GM12873 (cell line): ENCODE measurements around the gene FANCE.

Source experiments
- TF ChIP-seq, protein P1 (sequence below): IDR thresholded peaks from 2 replicates; pipeline ENCODE4 v1.5.1; 2012; ENCODE audit warnings: low read depth, mild to moderate bottlenecking, moderate library complexity, low read length, control low read depth; ENCODE audit not compliant: insufficient read depth; ENCODE audit errors: missing control alignments

FANCE gene

DNA sequence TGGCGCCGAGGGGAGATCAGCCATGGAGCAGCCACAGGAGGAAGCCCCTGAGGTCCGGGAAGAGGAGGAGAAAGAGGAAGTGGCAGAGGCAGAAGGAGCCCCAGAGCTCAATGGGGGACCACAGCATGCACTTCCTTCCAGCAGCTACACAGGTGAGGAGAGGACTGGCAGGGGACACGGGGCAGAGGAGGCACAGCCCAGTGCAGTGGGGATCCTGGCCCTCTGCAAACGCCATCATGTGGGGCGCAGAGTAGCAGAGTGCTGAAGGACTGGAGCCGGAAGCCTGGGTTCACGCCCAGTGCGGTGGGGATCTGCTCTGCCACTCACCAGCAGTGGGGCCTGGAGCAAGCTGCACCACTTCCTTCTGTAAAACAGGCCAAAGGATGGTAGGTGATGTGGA is 41.1 kb upstream of the FANCE start:
- TF ChIP-seq, protein P1, sequence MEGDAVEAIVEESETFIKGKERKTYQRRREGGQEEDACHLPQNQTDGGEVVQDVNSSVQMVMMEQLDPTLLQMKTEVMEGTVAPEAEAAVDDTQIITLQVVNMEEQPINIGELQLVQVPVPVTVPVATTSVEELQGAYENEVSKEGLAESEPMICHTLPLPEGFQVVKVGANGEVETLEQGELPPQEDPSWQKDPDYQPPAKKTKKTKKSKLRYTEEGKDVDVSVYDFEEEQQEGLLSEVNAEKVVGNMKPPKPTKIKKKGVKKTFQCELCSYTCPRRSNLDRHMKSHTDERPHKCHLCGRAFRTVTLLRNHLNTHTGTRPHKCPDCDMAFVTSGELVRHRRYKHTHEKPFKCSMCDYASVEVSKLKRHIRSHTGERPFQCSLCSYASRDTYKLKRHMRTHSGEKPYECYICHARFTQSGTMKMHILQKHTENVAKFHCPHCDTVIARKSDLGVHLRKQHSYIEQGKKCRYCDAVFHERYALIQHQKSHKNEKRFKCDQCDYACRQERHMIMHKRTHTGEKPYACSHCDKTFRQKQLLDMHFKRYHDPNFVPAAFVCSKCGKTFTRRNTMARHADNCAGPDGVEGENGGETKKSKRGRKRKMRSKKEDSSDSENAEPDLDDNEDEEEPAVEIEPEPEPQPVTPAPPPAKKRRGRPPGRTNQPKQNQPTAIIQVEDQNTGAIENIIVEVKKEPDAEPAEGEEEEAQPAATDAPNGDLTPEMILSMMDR, result no peak

GRCh38 chr6:35412102-35412501 is 40.0 kb upstream of the FANCE start:
- TF ChIP-seq, protein P1, result no peak

DNA sequence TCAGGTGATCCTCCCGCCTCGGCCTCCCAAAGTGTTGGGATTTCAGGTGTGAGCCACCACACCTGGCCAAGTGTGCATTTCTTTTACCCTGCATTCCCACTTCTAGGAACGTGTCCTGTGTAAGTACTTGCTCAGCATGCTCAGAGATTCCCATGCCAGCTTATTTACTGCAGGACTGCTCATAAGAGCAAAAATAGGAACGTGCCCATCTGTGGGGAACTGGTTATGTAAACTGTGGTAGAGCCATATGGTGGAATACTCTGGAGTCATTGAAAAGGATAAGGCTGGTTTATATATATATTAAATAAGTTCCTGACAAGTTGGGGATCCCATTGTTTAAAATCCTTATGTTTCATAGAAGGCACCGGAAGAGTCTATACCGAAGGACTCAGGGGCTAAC is 38.2 kb upstream of the FANCE start:
- TF ChIP-seq, protein P1, result no peak

DNA sequence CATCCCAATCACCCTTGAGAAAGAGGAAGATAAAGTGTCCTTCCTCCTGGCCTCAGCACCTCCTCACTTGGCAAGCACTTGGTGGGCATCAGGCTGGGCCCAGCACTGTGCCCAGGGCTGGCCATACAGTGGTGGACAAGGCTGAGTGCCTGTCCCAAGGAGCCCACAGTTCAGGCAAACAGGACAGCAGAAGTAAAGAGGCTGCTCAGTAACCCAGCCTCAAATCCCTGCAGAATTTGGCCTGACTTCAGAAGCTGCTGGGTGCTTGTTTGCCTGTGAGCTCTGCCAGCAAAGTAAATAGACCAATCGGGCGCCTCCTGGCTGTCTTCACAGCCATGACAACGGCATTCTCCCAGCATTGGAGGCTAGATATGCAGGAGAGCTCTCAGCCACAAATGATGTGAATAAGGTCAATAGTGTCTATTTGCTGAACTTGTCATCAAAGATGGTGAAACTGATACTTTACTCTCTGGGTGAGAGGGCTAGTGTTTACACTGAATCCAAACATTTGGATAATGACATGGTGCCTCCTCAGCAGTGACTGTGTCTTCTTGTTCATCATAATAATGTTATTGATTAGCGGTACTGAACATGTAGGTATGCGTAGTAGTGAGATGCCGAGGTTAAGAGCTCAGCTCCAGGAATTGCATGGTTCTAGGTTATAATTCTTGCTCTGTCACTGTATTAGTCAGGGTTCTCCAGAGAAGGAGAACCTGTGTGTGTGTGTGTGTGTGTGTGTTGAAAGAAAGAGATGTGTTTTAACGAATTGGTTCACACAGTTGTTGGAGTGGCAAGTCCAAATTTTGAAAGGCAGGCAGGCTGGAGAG is 36.9 kb upstream of the FANCE start:
- TF ChIP-seq, protein P1, result peak; percentile 48

- TF ChIP-seq, protein P1, result no peak
These were observed 34.0 kb upstream of the FANCE start for GRCh38 chr6:35417979-35418661.

- TF ChIP-seq, protein P1, result peak; percentile 11
These were observed 32.7 kb upstream of the FANCE start for GRCh38 chr6:35419417-35419816.

- TF ChIP-seq, protein P1, result no peak
These were observed 32.2 kb upstream of the FANCE start for GRCh38 chr6:35419961-35420360.
